Fibroblast of skin of left biceps (primary cell): Measurements from ENCODE around the gene NUBP1.

ENCODE experiments used
- DNase-seq, 2 experiments: peaks; one replicate each; pipeline ENCODE4 v3.0.0-alpha.2; 2013; ENCODE audit warnings: low read depth in 2 of 2

NUBP1 gene

GRCh38 chr16:10806698-10807097 is 63.1 kb downstream of the NUBP1 start:
- DNase-seq, result no peak

GRCh38 chr16:10808218-10808617 is 64.6 kb downstream of the NUBP1 start:
- DNase-seq, result no peak

GRCh38 chr16:10808850-10809249 is 65.2 kb downstream of the NUBP1 start:
- DNase-seq, result no peak

DNA sequence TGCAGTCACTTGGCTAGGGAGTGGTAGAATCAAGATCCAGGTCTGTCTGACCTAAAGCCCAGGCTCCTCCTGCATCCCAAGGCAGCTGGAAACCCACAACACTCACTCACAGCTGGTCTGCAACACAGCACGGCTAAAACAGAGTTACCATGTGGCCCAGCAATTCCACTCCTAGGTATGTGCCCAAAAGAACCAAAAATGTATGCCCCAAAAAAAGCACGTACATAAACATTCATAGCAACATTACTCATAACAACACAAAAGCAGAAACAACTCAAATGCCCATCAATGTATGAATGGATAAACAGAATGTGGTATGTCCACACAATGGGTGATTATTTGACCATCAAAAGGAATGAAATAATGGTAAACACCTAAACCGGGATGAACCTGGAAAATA is 66.1 kb downstream of the NUBP1 start:
- DNase-seq, result no peak

DNA sequence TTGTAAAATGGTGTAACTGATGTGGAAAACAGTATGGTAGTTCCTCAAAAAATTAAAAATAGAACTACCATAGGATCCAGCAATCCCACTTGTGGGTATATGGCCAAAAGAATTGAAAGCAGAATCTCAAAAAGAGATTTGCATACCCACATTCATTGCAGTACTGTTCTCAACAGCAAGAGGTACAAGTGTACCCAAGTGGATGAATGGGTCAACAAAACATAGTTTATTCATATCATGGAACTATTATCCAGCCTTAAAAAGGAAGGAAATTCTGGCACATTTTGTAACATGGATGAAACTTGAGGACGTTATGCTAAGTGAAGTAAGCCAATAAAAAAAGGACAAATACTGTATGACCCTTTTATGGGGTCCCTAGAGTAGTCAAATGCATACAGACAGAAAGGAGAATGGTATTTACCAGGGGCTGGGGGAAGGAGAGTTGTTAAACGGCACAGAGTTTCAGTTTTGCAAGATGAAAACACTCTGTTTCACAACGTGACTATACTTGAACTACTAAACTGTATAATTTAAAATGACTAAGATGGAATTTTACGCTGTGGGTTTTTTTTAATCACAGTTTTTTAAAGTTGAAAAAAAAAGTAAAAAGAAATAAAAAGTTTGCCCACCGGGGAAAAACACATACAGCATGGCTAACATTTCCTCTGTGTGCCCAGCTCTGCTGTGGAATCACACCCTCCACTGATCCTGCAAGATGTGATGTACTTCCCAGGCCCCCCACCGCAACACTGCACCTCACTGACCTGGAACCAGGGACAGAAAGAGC is 68.9 kb downstream of the NUBP1 start:
- no peak for DNase-seq

DNA sequence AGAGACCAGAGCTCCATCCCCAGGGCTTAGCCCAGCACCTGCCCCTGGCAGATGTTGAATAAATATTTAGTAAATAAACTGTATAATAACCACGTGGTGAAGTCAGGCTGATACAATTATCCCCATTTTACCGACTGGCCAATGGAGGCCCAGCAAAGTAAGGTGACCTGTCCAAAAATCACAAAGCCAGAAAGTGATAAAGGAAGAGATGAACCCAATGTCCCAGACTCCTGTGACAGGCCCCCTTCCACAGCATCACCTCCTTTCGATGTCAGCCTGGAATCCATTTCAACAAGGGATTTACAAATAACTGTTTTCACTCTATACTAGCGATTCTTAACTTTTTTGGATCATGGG is 69.4 kb downstream of the NUBP1 start:
- no peak for DNase-seq

DNA sequence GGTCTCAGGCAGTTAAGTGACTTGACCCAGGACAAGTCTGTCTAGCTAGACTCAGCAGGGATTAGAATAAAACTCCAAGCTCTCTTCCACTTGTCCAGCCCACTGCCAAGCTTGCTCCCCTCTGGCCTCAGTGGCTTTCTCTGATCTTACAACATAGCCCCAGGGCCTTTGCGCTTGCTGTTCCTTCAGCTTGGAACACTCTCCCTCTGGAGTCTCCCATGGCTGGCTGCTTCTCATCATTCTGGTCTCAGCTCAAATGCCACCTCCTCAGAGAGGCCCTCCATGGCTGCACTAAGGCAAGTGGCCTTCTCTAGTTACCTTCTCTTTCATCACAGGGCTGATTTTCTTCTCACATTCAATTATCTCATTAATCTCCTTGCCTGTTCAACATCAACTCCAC is 73.9 kb downstream of the NUBP1 start:
- DNase-seq, result no peak

DNA sequence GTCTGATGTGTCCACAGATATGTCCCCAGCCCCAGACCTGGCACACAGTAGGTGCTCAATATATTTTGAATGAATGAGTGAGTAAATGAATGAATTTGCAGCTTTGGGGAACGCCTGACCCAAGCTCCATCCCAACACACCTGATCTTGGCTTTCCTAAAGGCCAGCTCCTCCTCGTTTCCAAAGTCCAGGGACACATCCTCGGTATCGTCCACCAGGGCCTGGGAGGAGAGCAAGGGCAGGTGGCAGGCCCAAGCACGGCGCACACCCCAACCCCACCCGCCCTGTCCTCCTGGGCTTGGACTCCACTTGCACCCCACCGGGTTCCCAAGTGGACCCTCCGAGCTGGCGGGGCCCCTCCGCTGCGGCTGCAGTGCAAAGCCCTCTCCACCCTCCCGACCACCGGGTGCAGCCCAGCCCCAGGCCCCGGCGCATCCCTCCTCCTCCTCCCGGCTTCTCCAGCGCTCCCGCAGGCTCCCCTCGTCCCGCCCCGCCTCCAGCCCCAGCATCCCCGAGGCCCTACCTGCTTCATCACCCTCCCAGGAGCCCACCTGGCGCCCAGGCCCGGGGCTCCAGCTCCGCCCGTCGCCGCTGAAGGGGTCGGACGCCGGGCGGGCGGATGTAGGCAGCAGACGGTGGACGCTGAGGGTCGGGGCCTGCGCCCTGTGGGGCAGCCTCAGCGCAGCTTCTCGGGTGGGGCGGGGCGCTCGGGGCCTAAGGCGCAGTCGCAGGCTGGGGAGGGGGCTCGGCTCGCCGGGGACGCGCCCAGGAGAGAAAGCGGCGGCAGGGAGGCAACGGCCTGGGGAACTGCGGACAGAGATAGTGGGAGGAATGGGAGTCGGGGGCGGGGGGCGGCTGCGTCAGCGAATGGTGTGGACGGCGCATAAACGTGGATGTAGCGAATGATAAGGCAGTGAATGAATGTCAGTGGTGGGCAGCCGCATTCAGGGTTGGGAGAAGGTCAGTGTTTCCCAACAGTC is 74.6 kb downstream of the NUBP1 start, which contains the start of gene TVP23A:
TSS of gene TVP23A (minus strand) at position 832 of the 979 bp plus-strand sequence. CDS start at position 531, 301 bp downstream.
- DNase-seq, result no peak
